HL-60 (cell line): ENCODE data around the gene BMERB1.

Experiments used
- DNase-seq, 2 experiments: peaks; one replicate each; pipeline ENCODE4 v3.0.0-alpha.2; 2010 to 2020; ENCODE audit warnings: low read depth in 1 of 2, low spot score in 1 of 2
- H3K27ac ChIP-seq: fragments of 250-450 bp; sonication (Bioruptor Pico); replicated peaks from 2 replicates; pipeline ENCODE4 v1.5.1; 2020; ENCODE audit warnings: mild to moderate bottlenecking, moderate library complexity
- H3K27me3 ChIP-seq: fragments of 250-450 bp; sonication (Bioruptor Pico); 2 replicates; pipeline ENCODE4 v1.5.1; 2021; ENCODE audit warnings: mild to moderate bottlenecking, moderate library complexity; ENCODE audit not compliant: insufficient read depth, poor library complexity, severe bottlenecking
- H3K4me3 ChIP-seq: replicated peaks from 2 replicates; pipeline ENCODE4 v1.5.1; 2011; ENCODE audit warnings: mild to moderate bottlenecking, control low read depth, low read length; ENCODE audit not compliant: insufficient read depth
- GABPA ChIP-seq: IDR thresholded peaks from 2 replicates; pipeline ENCODE4 v1.6.1; 2012; ENCODE audit warnings: low read depth
- POLR2AphosphoS5 ChIP-seq: IDR thresholded peaks from 2 replicates; pipeline ENCODE4 v1.6.1; 2012; ENCODE audit warnings: low read depth
- SPI1 ChIP-seq: IDR thresholded peaks from 2 replicates; pipeline ENCODE4 v1.6.1; 2012; ENCODE audit warnings: low read depth, mild to moderate bottlenecking, borderline replicate concordance
- TF ChIP-seq, protein P1 (sequence below): IDR thresholded peaks from one replicate; pipeline ENCODE4 v1.5.1; 2011; ENCODE audit warnings: low read length, control low read depth, inconsistent platforms; ENCODE audit not compliant: insufficient read depth
- TF ChIP-seq, protein P2 (sequence below): IDR thresholded peaks from 2 replicates; pipeline ENCODE4 v1.6.1; 2012; ENCODE audit warnings: low read depth; ENCODE audit not compliant: insufficient replicate concordance

BMERB1 gene

DNA sequence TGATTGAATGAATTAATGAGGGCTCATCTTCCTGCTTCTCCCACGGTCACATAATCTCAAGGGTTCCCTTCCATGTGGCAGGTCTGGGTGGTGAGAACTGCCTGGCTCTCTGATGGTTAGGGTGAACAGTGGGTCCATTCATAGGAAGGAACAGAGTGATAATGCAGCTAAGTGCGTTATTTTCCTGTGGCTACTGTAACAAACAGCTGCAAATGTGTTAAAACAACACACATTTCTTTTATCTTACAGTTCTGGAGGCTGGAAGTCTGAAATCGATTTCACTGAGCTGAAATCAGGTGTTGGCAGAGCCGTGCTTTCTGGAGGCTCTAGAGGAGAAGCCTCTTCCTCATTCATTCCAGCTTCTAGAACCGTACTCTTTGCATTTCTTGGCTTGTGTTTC, 95.3 kb downstream of the BMERB1 start:
- Histone ChIP-seq H3K27ac (no peak overlapping the region), H3K4me3 (no peak overlapping the region), H3K27me3 (no peaks in the 10 kb centered on the region)
- TF ChIP-seq GABPA (no peak), SPI1 (no peak), POLR2AphosphoS5 (no peak)
- TF ChIP-seq, protein P1, sequence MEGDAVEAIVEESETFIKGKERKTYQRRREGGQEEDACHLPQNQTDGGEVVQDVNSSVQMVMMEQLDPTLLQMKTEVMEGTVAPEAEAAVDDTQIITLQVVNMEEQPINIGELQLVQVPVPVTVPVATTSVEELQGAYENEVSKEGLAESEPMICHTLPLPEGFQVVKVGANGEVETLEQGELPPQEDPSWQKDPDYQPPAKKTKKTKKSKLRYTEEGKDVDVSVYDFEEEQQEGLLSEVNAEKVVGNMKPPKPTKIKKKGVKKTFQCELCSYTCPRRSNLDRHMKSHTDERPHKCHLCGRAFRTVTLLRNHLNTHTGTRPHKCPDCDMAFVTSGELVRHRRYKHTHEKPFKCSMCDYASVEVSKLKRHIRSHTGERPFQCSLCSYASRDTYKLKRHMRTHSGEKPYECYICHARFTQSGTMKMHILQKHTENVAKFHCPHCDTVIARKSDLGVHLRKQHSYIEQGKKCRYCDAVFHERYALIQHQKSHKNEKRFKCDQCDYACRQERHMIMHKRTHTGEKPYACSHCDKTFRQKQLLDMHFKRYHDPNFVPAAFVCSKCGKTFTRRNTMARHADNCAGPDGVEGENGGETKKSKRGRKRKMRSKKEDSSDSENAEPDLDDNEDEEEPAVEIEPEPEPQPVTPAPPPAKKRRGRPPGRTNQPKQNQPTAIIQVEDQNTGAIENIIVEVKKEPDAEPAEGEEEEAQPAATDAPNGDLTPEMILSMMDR, result no peak
- TF ChIP-seq, protein P2, sequence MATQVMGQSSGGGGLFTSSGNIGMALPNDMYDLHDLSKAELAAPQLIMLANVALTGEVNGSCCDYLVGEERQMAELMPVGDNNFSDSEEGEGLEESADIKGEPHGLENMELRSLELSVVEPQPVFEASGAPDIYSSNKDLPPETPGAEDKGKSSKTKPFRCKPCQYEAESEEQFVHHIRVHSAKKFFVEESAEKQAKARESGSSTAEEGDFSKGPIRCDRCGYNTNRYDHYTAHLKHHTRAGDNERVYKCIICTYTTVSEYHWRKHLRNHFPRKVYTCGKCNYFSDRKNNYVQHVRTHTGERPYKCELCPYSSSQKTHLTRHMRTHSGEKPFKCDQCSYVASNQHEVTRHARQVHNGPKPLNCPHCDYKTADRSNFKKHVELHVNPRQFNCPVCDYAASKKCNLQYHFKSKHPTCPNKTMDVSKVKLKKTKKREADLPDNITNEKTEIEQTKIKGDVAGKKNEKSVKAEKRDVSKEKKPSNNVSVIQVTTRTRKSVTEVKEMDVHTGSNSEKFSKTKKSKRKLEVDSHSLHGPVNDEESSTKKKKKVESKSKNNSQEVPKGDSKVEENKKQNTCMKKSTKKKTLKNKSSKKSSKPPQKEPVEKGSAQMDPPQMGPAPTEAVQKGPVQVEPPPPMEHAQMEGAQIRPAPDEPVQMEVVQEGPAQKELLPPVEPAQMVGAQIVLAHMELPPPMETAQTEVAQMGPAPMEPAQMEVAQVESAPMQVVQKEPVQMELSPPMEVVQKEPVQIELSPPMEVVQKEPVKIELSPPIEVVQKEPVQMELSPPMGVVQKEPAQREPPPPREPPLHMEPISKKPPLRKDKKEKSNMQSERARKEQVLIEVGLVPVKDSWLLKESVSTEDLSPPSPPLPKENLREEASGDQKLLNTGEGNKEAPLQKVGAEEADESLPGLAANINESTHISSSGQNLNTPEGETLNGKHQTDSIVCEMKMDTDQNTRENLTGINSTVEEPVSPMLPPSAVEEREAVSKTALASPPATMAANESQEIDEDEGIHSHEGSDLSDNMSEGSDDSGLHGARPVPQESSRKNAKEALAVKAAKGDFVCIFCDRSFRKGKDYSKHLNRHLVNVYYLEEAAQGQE, result no peak
- no peak for DNase-seq

DNA sequence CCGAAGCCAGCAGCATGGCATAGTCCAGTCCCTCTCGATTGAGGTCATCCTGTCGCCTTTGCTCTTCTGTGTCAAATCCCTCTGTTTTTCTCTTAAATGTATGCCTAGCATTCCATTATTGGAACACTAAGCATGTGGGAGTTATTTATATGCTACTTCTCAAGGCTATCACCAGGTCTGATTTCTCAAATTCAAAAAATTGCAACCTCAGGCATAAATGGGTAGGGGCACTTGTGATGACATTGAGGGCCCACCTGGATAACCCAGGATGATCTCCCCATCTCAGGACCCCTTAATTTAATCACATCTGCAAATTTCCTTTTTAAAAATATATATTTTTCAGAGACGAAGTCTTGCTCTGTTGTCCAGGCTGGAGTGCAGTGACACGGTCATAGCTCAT, 95.7 kb downstream of the BMERB1 start:
- TF ChIP-seq POLR2AphosphoS5 (no peak), GABPA (no peak), SPI1 (no peak)
- TF ChIP-seq, protein P1, result no peak
- TF ChIP-seq, protein P2, result no peak
- DNase-seq, result no peak
- no peak overlapping the region for H3K4me3 ChIP-seq
- H3K27ac ChIP-seq, result no peak overlapping the region
- no peaks in the 10 kb centered on the region for H3K27me3 ChIP-seq

GRCh38 chr16:15532825-15533224, 98.4 kb downstream of the BMERB1 start:
- H3K4me3 ChIP-seq, result no peak overlapping the region
- DNase-seq, result no peak
- TF ChIP-seq, protein P2, result no peak
- TF ChIP-seq POLR2AphosphoS5, result no peak
- TF ChIP-seq, protein P1, result no peak
- no peak for TF ChIP-seq GABPA
- TF ChIP-seq SPI1, result no peak
- no peak overlapping the region for H3K27ac ChIP-seq
- H3K27me3 ChIP-seq, result no peaks in the 10 kb centered on the region
